HL-60 (cell line): ENCODE measurements around the gene IP6K2.

Experiments used
- DNase-seq, 2 experiments: peaks; one replicate each; pipeline ENCODE4 v3.0.0-alpha.2; 2010 to 2020; ENCODE audit warnings: low read depth in 1 of 2, low spot score in 1 of 2
- H3K27ac ChIP-seq: fragments of 250-450 bp; sonication (Bioruptor Pico); replicated peaks from 2 replicates; pipeline ENCODE4 v1.5.1; 2020; ENCODE audit warnings: mild to moderate bottlenecking, moderate library complexity
- H3K27me3 ChIP-seq: fragments of 250-450 bp; sonication (Bioruptor Pico); 2 replicates; pipeline ENCODE4 v1.5.1; 2021; ENCODE audit warnings: mild to moderate bottlenecking, moderate library complexity; ENCODE audit not compliant: insufficient read depth, poor library complexity, severe bottlenecking
- H3K4me3 ChIP-seq: replicated peaks from 2 replicates; pipeline ENCODE4 v1.5.1; 2011; ENCODE audit warnings: mild to moderate bottlenecking, control low read depth, low read length; ENCODE audit not compliant: insufficient read depth
- GABPA ChIP-seq: IDR thresholded peaks from 2 replicates; pipeline ENCODE4 v1.6.1; 2012; ENCODE audit warnings: low read depth
- POLR2AphosphoS5 ChIP-seq: IDR thresholded peaks from 2 replicates; pipeline ENCODE4 v1.6.1; 2012; ENCODE audit warnings: low read depth
- REST ChIP-seq: IDR thresholded peaks from 2 replicates; pipeline ENCODE4 v1.6.1; 2012; ENCODE audit warnings: low read depth; ENCODE audit not compliant: insufficient replicate concordance
- SPI1 ChIP-seq: IDR thresholded peaks from 2 replicates; pipeline ENCODE4 v1.6.1; 2012; ENCODE audit warnings: low read depth, mild to moderate bottlenecking, borderline replicate concordance
- TF ChIP-seq, protein P1 (sequence below): IDR thresholded peaks from one replicate; pipeline ENCODE4 v1.5.1; 2011; ENCODE audit warnings: low read length, control low read depth, inconsistent platforms; ENCODE audit not compliant: insufficient read depth

The IP6K2 gene

GRCh38 chr3:48696156-48696555 lies 20.9 kb downstream of the IP6K2 start:
- TF ChIP-seq POLR2AphosphoS5 (no peak), REST (no peak), GABPA (no peak), SPI1 (no peak)
- TF ChIP-seq, protein P1, sequence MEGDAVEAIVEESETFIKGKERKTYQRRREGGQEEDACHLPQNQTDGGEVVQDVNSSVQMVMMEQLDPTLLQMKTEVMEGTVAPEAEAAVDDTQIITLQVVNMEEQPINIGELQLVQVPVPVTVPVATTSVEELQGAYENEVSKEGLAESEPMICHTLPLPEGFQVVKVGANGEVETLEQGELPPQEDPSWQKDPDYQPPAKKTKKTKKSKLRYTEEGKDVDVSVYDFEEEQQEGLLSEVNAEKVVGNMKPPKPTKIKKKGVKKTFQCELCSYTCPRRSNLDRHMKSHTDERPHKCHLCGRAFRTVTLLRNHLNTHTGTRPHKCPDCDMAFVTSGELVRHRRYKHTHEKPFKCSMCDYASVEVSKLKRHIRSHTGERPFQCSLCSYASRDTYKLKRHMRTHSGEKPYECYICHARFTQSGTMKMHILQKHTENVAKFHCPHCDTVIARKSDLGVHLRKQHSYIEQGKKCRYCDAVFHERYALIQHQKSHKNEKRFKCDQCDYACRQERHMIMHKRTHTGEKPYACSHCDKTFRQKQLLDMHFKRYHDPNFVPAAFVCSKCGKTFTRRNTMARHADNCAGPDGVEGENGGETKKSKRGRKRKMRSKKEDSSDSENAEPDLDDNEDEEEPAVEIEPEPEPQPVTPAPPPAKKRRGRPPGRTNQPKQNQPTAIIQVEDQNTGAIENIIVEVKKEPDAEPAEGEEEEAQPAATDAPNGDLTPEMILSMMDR = no peak
- no peak overlapping the region for H3K27ac ChIP-seq
- no peaks in the 10 kb centered on the region for H3K27me3 ChIP-seq
- no peak for DNase-seq
- no peak overlapping the region for H3K4me3 ChIP-seq

DNA sequence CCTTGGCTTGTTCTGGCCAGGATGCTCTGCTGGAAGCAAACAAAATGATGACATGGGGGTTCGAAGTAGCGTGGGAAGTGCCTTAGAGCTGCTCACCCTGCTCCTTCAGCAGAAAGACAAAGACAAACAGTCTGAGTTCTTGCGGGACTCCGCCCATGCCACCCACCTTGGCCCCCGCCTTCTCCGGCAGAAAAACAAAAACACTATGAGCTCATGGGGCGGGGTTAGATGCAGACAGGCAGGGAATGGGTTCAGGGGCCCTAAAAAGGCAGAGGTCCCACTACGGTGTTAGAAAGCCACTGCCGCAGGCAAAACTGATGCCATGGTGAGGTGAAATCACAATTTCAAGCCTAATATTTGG lies 21.6 kb downstream of the IP6K2 start:
- no peak for DNase-seq
- no peak overlapping the region for H3K4me3 ChIP-seq

GRCh38 chr3:48694610-48695392 lies 22.2 kb downstream of the IP6K2 start:
- TF ChIP-seq, protein P1 = no peak
- TF ChIP-seq REST = no peak
- no peak for TF ChIP-seq POLR2AphosphoS5
- no peak for TF ChIP-seq SPI1
- no peak for TF ChIP-seq GABPA
- Histone ChIP-seq H3K27me3 (no peaks in the 10 kb centered on the region), H3K27ac (no peak overlapping the region), H3K4me3 (no peak overlapping the region)
- no peak for DNase-seq

More for the DNA sequence above, 21.6 kb downstream of the IP6K2 start:
- Histone ChIP-seq H3K27ac (no peak overlapping the region), H3K27me3 (no peaks in the 10 kb centered on the region)
- TF ChIP-seq POLR2AphosphoS5 (no peak), SPI1 (no peak), REST (no peak), GABPA (no peak)
- TF ChIP-seq, protein P1 = no peak
